Measurements from ENCODE around the gene CDKN1A. TPM values are rescaled to one million over a fixed set of nuclear protein-coding genes. Genes with fewer than 3 reads are reported as not detected.

Gene CDKN1A
- total and polyA plus RNA-seq, 9 of the 15 experiments (the other 6 are each of a cell fraction or from before 2014, with no cell fraction given), result 0.25 to 8.1 (median 5.1) TPM

DNA sequence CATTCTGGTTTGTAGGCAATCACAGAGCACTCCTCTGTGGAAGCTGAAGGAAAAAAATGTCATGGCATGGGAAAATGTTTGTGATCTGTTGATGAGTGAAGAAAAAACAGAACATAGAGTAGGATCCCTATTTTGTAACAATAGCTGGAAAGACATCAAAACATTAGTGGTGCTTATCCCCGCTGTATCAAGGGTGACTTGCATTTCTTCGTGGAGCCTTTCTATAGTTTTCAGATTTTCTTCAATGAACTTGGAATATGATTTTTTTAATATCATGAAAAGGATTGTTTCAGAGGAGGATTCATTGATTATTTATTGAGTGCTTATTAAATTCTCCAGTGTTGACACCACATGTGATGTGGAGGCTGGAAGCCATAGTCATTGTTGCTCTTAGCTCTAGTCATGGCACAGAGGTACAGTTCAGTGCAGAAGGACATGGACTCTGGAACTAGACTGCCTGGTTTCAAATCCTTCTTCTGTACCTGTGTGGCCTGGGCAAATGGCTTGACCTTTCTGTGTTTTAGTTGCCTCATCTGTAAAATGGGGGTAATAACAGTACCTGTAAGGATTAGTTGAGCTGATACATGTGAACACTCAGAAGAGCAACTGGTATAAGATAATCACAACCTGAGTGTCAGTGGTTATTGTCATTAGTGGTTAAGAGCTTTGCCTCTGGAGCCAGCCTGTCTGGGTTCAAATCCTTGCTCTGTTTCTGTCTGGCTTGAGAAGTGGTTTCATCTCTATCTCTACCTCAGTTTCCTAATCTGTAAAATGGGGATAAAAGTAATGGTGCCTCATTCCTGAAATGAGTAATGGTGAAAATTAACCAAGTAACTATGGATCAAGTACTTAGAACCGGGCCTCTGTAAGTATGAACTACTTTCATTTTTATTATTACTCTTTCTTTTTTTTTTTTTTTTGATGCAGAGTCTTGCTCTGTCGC lies 14.7 kb upstream of the CDKN1A start (continued):
- TF ChIP-seq, protein P1, sequence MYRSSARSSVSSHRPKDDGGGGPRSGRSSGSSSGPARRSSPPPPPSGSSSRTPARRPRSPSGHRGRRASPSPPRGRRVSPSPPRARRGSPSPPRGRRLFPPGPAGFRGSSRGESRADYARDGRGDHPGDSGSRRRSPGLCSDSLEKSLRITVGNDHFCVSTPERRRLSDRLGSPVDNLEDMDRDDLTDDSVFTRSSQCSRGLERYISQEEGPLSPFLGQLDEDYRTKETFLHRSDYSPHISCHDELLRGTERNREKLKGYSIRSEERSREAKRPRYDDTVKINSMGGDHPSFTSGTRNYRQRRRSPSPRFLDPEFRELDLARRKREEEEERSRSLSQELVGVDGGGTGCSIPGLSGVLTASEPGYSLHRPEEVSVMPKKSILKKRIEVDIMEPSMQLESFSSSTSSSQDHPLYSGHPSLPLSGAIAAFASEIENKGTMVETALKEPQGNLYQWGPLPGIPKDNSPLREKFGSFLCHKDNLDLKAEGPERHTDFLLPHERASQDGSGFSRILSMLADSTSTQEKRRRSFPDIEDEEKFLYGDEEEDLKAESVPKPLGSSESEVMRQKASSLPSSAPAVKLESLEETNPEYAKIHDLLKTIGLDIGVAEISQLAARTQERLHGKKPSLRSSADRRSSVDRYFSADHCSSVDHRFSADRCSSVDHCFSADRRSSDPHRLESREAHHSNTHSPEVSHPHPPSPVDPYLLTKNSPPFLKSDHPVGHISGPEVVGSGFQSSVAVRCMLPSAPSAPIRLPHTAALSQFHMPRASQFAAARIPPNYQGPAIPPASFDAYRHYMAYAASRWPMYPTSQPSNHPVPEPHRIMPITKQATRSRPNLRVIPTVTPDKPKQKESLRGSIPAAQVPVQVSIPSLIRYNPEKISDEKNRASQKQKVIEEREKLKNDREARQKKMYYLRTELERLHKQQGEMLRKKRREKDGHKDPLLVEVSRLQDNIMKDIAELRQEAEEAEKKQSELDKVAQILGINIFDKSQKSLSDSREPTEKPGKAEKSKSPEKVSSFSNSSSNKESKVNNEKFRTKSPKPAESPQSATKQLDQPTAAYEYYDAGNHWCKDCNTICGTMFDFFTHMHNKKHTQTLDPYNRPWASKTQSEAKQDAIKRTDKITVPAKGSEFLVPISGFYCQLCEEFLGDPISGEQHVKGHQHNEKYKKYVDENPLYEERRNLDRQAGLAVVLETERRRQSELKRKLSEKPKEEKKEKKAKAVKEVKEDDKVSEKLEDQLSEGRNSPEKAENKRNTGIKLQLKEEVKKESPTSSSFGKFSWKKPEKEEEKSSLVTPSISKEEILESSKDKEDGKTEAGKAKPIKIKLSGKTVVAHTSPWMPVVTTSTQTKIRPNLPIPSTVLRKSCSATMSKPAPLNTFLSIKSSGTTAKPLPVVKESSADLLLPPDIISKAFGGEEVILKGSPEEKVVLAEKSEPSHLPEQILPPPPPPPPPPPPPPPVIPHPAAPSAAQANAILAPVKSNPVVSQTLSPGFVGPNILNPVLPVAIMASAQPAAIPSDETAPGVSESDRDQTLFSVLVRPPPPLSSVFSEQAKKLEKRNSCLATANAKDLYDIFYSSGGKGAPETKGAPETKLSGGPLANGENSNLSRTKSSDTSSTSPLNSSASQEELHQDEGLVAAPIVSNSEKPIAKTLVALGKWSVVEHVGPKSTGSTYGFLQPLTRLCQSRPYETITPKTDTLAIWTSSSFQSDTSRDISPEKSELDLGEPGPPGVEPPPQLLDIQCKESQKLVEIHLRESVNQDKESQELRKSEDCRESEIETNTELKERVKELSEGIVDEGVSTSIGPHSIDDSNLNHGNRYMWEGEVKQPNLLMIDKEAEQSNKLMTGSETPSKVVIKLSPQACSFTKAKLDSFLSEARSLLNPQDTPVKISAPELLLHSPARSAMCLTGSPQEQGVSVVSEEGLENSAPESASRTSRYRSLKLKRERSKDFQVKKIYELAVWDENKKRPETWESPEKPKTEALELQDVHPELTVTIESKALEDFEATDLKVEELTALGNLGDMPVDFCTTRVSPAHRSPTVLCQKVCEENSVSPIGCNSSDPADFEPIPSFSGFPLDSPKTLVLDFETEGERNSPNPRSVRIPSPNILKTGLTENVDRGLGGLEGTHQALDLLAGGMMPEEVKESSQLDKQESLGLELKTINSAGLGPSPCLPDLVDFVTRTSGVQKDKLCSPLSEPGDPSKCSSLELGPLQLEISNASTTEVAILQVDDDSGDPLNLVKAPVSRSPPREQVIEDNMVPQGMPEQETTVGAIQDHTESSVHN (IDR thresholded peaks at IDR 0.05; ENCODE audit: borderline replicate concordance in 1 of 2, low read depth in 1 of 2), result no peak
- TF ChIP-seq KLF10 (CRISPR knock-in tag; IDR thresholded peaks at IDR 0.05) (no peak), ELF1 (tag; IDR thresholded peaks at IDR 0.05) (no peak), C11orf30 (IDR thresholded peaks at IDR 0.05; ENCODE audit: low read depth) (peak; percentile 70; the same call in 1 of the 2 replicates)

All from K562 (cell line).